ENCODE results near the gene TMEM181.
"Not testable (repeated sequence)": the region's sequence is repeated elsewhere in the genome, so short reads cannot be mapped to it uniquely, and the experiment has no call there.

Gene TMEM181, protein sequence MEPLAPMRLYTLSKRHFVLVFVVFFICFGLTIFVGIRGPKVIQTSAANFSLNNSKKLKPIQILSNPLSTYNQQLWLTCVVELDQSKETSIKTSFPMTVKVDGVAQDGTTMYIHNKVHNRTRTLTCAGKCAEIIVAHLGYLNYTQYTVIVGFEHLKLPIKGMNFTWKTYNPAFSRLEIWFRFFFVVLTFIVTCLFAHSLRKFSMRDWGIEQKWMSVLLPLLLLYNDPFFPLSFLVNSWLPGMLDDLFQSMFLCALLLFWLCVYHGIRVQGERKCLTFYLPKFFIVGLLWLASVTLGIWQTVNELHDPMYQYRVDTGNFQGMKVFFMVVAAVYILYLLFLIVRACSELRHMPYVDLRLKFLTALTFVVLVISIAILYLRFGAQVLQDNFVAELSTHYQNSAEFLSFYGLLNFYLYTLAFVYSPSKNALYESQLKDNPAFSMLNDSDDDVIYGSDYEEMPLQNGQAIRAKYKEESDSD

GRCh38 chr6:158559895-158560835 is at the start of gene TMEM181:
Gene TMEM181 (plus strand): TSS chr6:158560091. CDS start chr6:158560225, 134 bp downstream.
- peak; percentile 79 for DNase-seq

DNA sequence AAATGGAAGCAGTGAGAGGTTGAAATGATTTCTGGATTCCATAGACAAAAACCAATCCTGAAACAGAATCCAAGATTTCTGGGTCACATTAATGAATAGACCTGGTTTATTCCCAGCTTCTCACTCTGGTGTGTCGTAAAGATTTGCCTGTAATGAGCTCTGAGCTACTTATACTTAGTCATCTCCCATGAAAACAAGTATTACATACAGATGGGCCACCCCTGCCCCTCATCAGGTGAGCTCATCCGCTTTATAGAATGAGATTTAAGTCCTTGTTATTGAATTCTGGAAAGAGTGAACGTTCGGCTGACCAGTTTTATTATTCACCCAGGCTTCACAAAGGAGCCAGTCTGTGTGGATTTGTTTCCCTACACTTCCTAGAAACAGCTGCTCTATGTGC is 47.1 kb upstream of the TMEM181 start:
- no peak for DNase-seq

DNA sequence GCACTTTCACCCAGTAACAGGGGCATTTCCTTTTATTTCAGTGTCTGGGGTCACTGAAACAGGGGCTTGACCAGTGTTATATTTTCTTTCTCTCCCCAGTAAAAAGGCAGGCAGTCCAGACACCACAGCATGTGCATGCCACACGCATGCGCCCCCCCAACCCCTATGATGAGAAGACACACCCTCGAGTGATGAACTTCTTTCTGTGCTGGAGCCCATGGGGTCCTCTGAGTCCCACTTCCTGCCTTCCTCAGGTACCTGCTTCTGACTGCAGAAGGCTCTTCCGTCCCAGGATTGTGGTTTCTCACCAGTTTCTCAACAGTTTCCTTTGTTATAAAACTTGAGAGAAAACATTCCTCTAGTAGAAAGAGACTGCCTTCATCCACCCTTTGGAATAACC is 45.7 kb upstream of the TMEM181 start:
- DNase-seq = no peak

- no peak for DNase-seq
These were observed 44.9 kb upstream of the TMEM181 start for GRCh38 chr6:158514991-158515390.

DNA sequence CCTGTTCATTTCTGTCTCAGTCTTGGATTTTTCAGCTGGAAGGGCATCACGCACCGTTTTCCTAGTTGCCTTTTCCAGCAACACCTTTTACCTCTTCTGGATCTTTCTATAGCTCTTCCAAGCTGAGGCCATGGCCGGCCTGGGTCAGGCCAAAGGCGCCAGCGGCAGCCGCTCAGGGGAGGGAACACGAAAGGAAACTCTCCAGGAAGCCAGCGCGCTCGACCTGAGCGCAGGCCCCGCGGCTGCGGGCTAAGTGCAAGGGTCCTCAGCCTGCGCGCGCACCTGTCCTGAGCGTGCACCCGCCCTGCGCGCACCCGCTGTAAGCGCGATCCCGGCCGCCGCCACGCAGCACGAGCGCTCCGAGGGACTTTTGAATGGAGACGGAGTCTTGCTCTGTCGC is 43.8 kb upstream of the TMEM181 start:
- no peak for DNase-seq

- no peak for DNase-seq
These were observed 42.9 kb upstream of the TMEM181 start for GRCh38 chr6:158517038-158517437.

- DNase-seq = no peak
These were observed 42.3 kb upstream of the TMEM181 start for GRCh38 chr6:158517581-158517980.

- peak; percentile 55 for DNase-seq
These were observed 41.4 kb upstream of the TMEM181 start for GRCh38 chr6:158518191-158519127.

GRCh38 chr6:158519300-158519699 is 40.6 kb upstream of the TMEM181 start:
- no peak for DNase-seq

DNA sequence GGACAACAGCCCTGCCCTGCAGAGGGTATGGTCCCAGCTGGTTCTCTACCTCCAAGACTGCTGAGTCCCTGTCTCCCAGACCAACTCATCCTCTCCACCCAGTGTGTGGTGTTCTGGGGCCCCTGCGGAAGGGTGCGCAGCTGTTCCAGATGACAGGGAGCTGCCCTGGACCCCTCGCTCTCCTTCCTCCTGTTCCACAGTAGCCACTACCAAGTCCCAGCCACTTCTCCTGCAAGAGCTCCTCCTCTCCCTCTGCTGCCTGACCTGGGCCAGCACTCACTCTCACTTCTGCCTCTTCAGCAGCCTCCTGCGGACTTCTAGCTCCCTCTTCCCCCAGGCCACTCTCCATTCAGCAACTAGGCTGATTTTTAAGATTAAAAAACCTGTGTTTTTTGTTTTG is 40.1 kb upstream of the TMEM181 start:
- DNase-seq = no peak

DNA sequence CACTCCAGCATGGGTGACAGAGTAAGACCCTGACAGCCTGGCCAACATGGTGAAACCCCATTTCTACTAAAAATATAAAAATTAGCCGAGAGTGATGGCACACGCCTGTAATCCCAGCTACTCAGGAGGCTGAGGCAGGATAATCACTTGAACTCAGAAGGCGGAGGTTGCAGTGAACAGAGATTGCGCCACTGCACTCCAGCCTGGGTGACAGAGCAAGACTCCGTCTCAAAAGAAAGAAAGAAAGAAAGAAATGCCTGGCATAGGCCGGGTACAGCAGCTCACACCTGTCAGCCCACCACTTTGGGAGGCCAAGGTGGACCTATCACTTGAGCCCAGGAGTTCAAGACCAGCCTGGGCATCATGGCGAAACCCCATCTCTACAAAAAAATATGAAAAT is 38.9 kb upstream of the TMEM181 start:
- DNase-seq = not testable (repeated sequence)

DNA sequence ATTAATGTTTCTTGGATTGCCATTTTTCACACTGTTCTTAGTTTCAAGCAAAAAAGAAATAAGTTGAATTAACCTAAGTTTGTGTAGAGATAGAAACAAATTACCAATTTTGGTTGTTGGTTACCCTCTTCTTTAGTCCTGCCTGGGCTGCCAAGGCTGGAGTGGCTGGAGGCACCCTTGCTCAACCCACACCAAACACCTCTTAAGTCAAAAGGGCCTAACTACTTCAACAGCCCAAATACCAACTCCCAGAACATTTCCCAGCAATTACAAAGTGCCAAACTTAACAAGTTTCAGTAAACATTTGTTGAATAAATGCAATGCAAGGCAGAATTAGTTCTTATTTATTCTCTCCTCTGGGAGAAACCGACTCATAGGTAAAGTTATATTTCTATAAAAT is 38.1 kb upstream of the TMEM181 start:
- no peak for DNase-seq

- DNase-seq = no peak
These were observed 37.3 kb upstream of the TMEM181 start for GRCh38 chr6:158522616-158523015.

DNA sequence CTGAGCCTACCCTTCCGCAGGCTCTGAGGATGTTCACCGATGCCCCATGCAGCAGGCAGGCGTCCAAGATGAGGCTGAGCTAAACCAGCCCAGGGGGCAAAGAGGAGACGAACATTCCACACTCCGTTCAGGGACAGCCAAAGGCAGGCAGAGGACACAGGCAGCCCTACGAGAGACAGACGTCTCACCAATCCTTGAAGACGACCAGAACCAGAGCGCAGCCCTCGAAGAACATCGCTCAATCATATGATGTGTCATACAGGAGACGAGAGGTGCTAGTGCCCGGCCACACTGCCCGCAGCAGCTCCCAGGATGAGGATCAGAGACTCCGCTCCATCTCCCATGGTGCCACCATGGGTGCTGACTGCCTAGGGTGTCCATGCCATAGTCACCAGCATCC is 35.6 kb upstream of the TMEM181 start:
- DNase-seq = no peak

DNA sequence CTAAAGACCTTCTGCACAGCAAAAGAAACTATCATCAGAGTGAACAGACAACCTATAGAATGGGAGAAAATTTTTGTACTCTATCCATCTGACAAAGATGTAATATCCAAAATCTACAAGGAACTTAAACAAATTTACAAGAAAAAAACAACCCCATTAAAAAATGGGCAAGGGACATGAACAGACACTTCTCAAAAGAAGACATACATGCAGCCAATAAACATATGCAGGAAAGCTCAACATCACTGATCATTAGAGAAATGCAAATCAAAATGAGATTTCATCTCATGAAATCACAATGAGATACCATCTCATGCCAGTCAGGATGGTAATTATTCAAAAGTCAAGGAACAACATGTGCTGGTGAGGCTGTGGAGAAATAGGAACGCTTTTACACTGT is 32.0 kb upstream of the TMEM181 start:
- DNase-seq = not testable (repeated sequence)

DNA sequence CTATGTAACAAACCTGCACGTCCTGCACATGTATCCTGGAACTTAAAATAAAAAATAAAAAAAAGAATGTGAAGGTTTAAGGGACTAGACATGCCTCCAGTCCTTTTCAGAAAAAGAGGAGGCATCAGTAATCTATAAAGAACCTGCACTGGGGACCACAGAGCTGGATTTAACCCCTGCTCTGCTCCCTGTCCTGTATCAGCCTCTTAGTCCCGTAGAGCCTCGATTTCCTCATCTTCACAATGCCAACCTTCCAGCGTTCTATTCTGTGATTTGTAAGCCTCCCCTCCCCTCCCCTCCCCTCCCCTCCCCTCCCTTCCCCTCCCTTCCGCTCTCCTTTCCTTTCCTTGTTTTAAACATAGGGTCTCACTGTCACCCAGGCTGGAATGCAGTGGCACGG is 31.1 kb upstream of the TMEM181 start:
- DNase-seq = no peak

GRCh38 chr6:158529629-158530028 is 30.3 kb upstream of the TMEM181 start:
- no peak for DNase-seq

DNA sequence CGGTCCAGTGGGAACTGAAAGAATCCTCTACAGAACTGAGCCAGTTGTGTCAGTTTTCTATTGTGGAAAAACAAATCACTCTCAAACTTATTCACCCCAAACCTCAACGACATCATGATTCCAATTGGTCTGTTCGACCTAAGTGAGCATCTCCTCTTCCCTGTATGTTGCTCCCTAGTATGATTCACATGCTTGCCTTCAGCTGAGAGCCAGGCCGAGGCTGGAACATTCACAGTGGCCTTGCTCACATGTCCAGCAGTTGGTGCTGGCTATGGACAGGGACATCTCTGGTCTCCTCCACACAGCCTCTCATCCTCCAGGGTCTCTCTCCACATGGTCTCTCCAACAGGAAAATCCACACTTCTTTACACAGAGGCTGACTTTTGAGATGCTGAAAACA is 28.3 kb upstream of the TMEM181 start:
- no peak for DNase-seq

- no peak for DNase-seq
These were observed 27.9 kb upstream of the TMEM181 start for GRCh38 chr6:158531970-158532369.

- peak; percentile 80 for DNase-seq
These were observed 23.6 kb upstream of the TMEM181 start for GRCh38 chr6:158536084-158536890.
